WTC11 (cell line): Measurements from ENCODE around the gene METTL23.

Source experiments
- ATF2 ChIP-seq: sonication (generic); formaldehyde crosslinking; IDR thresholded peaks from 2 replicates; pipeline ENCODE4 v1.8.1; 2022; ENCODE audit warnings: low read depth, missing genetic modification reagents, borderline replicate concordance
- CTCF ChIP-seq: fragments of 200-600 bp; IDR thresholded peaks from 2 replicates; pipeline ENCODE4 v1.8.0; 2022; ENCODE audit warnings: antibody characterized with exemption
- ESRRA ChIP-seq: sonication (generic); formaldehyde crosslinking; IDR thresholded peaks from 2 replicates; pipeline ENCODE4 v1.8.1; 2022; ENCODE audit warnings: mild to moderate bottlenecking, missing genetic modification reagents, borderline replicate concordance
- IRF2 ChIP-seq: sonication (generic); formaldehyde crosslinking; IDR thresholded peaks from 2 replicates; pipeline ENCODE4 v1.8.0; 2022; ENCODE audit warnings: low read depth, missing genetic modification reagents, borderline replicate concordance
- JUN ChIP-seq: sonication (generic); formaldehyde crosslinking; IDR thresholded peaks from 2 replicates; pipeline ENCODE4 v1.8.0; 2023; ENCODE audit warnings: mild to moderate bottlenecking, missing genetic modification reagents
- MAX ChIP-seq: sonication (generic); formaldehyde crosslinking; IDR thresholded peaks from 2 replicates; pipeline ENCODE4 v1.8.0; 2022; ENCODE audit warnings: mild to moderate bottlenecking, missing genetic modification reagents
- NFYB ChIP-seq: sonication (generic); formaldehyde crosslinking; conservative IDR thresholded peaks from 2 replicates; pipeline ENCODE4 v1.8.0; 2022; ENCODE audit warnings: low read depth, missing genetic modification reagents
- NR1H2 ChIP-seq: sonication (generic); formaldehyde crosslinking; IDR thresholded peaks from 2 replicates; pipeline ENCODE4 v1.9.0; 2021; ENCODE audit warnings: mild to moderate bottlenecking, moderate library complexity, missing genetic modification reagents
- NR2C2 ChIP-seq: sonication (generic); formaldehyde crosslinking; IDR thresholded peaks from 2 replicates; pipeline ENCODE4 v1.8.0; 2022; ENCODE audit warnings: mild to moderate bottlenecking, missing genetic modification reagents
- SP1 ChIP-seq: sonication (generic); formaldehyde crosslinking; conservative IDR thresholded peaks from 2 replicates; pipeline ENCODE4 v1.8.1; 2022; ENCODE audit warnings: missing genetic modification reagents
- TCF7 ChIP-seq: sonication (generic); formaldehyde crosslinking; IDR thresholded peaks from 2 replicates; pipeline ENCODE4 v1.8.0; 2022; ENCODE audit warnings: mild to moderate bottlenecking, low read depth, missing genetic modification reagents, moderate library complexity
- ZBTB21 ChIP-seq: sonication (generic); formaldehyde crosslinking; IDR thresholded peaks from 2 replicates; pipeline ENCODE4 v1.8.1; 2023; ENCODE audit warnings: mild to moderate bottlenecking, missing genetic modification reagents, borderline replicate concordance

- no peak for TF ChIP-seq CTCF
- no peak for TF ChIP-seq MAX (CRISPR knock-in tag)
- no peak for TF ChIP-seq ZBTB21 (CRISPR knock-in tag)
- no peak for TF ChIP-seq NFYB (CRISPR knock-in tag)
- no peak for TF ChIP-seq TCF7 (CRISPR knock-in tag)
- no peak for TF ChIP-seq SP1 (CRISPR knock-in tag)
- no peak for TF ChIP-seq ESRRA (CRISPR knock-in tag)
- TF ChIP-seq NR1H2 (CRISPR knock-in tag) = no peak
- no peak for TF ChIP-seq NR2C2 (CRISPR knock-in tag)
- TF ChIP-seq IRF2 = no peak
- TF ChIP-seq JUN (CRISPR knock-in tag) = no peak
- TF ChIP-seq ATF2 = no peak
Measured at GRCh38 chr17:76732734-76733617, 6.3 kb downstream of the METTL23 start.
